Measurements from ENCODE around the gene GBE1.

DNA sequence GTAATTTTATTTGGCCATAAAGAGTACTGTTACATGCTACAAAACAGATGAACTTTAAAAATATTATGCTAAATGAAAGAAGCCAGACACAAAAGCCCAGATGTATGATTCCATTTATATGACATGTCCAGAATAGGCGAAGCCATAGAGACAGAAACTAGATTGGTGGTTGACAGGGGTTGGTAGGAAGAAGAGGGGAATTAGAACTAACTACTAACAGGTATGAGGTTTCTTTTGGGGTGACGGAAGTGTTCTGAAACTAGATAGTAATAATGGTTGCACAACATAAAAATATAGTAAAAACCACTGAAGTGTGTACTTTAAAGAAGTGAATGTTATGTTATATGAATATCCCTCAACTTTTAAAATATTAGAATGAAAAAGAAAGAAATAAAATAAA, 66.1 kb downstream of the GBE1 start:
- no peak for TF ChIP-seq CTCF (tag by site-specific recombination; IDR thresholded peaks at IDR 0.05)
- TF ChIP-seq ZNF121 (tag by site-specific recombination; IDR thresholded peaks at IDR 0.05) = no peak
- TF ChIP-seq ZNF350 (tag by site-specific recombination; IDR thresholded peaks at IDR 0.05) = no peak
- TF ChIP-seq PBX3 (CRISPR knock-in tag; IDR thresholded peaks at IDR 0.05) = no peak
- no peak for TF ChIP-seq MZF1 (tag by site-specific recombination; IDR thresholded peaks at IDR 0.05; ENCODE audit: borderline replicate concordance)
- no peak for TF ChIP-seq ZNF239 (tag by site-specific recombination; IDR thresholded peaks at IDR 0.05)
- TF ChIP-seq ZBTB1 (tag by site-specific recombination; IDR thresholded peaks at IDR 0.05) = no peak
- TF ChIP-seq, protein P1, sequence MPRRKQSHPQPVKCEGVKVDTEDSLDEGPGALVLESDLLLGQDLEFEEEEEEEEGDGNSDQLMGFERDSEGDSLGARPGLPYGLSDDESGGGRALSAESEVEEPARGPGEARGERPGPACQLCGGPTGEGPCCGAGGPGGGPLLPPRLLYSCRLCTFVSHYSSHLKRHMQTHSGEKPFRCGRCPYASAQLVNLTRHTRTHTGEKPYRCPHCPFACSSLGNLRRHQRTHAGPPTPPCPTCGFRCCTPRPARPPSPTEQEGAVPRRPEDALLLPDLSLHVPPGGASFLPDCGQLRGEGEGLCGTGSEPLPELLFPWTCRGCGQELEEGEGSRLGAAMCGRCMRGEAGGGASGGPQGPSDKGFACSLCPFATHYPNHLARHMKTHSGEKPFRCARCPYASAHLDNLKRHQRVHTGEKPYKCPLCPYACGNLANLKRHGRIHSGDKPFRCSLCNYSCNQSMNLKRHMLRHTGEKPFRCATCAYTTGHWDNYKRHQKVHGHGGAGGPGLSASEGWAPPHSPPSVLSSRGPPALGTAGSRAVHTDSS (tag by site-specific recombination; IDR thresholded peaks at IDR 0.05) = no peak
- no peak for TF ChIP-seq ZNF558 (tag by site-specific recombination; IDR thresholded peaks at IDR 0.05)
- TF ChIP-seq, protein P2, sequence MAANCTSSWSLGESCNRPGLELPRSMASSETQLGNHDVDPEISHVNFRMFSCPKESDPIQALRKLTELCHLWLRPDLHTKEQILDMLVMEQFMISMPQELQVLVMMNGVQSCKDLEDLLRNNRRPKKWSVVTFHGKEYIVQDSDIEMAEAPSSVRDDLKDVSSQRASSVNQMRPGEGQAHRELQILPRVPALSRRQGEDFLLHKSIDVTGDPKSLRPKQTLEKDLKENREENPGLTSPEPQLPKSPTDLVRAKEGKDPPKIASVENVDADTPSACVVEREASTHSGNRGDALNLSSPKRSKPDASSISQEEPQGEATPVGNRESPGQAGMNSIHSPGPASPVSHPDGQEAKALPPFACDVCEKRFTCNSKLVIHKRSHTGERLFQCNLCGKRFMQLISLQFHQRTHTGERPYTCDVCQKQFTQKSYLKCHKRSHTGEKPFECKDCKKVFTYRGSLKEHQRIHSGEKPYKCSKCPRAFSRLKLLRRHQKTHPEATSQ (tag by site-specific recombination; IDR thresholded peaks at IDR 0.05) = no peak
- TF ChIP-seq ZNF157 (tag by site-specific recombination; IDR thresholded peaks at IDR 0.05) = no peak
- no peak for TF ChIP-seq MYNN (tag by site-specific recombination; IDR thresholded peaks at IDR 0.05; ENCODE audit: borderline replicate concordance)
